ENCODE data around the gene HARS1.
"Not testable (repeated sequence)": the region's sequence is repeated elsewhere in the genome, so short reads cannot be mapped to it uniquely, and the experiment has no call there.

Gene HARS1

GRCh38 chr5:140713562-140714094 is 22.5 kb upstream of the HARS1 start:
- no peak overlapping the region for H3K9ac ChIP-seq (ENCODE audit: low read depth in 1 of 2, low read length in 2 of 2)
- H3K9me3 ChIP-seq (ENCODE audit: control insufficient read depth in 1 of 2, low read length in 2 of 2), result no peaks in the 10 kb centered on the region
- peaks cover 0 to 12% of the 10 kb centered on the region in 2 donors for H3K4me1 ChIP-seq (ENCODE audit: control insufficient read depth in 1 of 2, insufficient read depth in 2 of 2, low read length in 2 of 2)
- no peaks in the 10 kb centered on the region for H3K27me3 ChIP-seq (ENCODE audit: control insufficient read depth in 1 of 2, insufficient read depth in 2 of 2, low read length in 2 of 2)
- no peak overlapping the region for H3K4me3 ChIP-seq (ENCODE audit: low read depth in 1 of 2, low read length in 2 of 2)
- no peaks in the 10 kb centered on the region for H3K36me3 ChIP-seq (ENCODE audit: control insufficient read depth in 1 of 2, insufficient read depth in 2 of 2, low read length in 2 of 2)
- H3K27ac ChIP-seq (ENCODE audit: low read depth, low read length), result no peak overlapping the region

- Histone ChIP-seq H3K36me3 (ENCODE audit: control insufficient read depth in 1 of 2, insufficient read depth in 2 of 2, low read length in 2 of 2) (peaks cover 0 to 3% of the 10 kb centered on the region in 2 donors), H3K9me3 (ENCODE audit: control insufficient read depth in 1 of 2, low read length in 2 of 2) (no peaks in the 10 kb centered on the region), H3K9ac (ENCODE audit: low read depth in 1 of 2, low read length in 2 of 2) (no peak overlapping the region), H3K4me1 (ENCODE audit: control insufficient read depth in 1 of 2, insufficient read depth in 2 of 2, low read length in 2 of 2) (peaks cover 0 to 12% of the 10 kb centered on the region in 2 donors), H3K27ac (ENCODE audit: low read depth, low read length) (no peak overlapping the region), H3K27me3 (ENCODE audit: control insufficient read depth in 1 of 2, insufficient read depth in 2 of 2, low read length in 2 of 2) (no peaks in the 10 kb centered on the region), H3K4me3 (ENCODE audit: low read depth in 1 of 2, low read length in 2 of 2) (peak overlapping the region; percentile 70 to 100)
Observed at GRCh38 chr5:140711794-140712193, 20.6 kb upstream of the HARS1 start.

GRCh38 chr5:140710899-140711552 is 19.9 kb upstream of the HARS1 start:
- Histone ChIP-seq H3K4me1 (ENCODE audit: control insufficient read depth in 1 of 2, insufficient read depth in 2 of 2, low read length in 2 of 2) (peaks cover 0 to 12% of the 10 kb centered on the region in 2 donors), H3K36me3 (ENCODE audit: control insufficient read depth in 1 of 2, insufficient read depth in 2 of 2, low read length in 2 of 2) (peaks cover 2 to 9% of the 10 kb centered on the region in 2 donors), H3K9ac (ENCODE audit: low read depth in 1 of 2, low read length in 2 of 2) (peak overlapping the region; percentile 54 to 88), H3K4me3 (ENCODE audit: low read depth in 1 of 2, low read length in 2 of 2) (peak overlapping the region; percentile 70 to 100), H3K27ac (ENCODE audit: low read depth, low read length) (peak overlapping the region; percentile 60), H3K9me3 (ENCODE audit: control insufficient read depth in 1 of 2, low read length in 2 of 2) (no peaks in the 10 kb centered on the region), H3K27me3 (ENCODE audit: control insufficient read depth in 1 of 2, insufficient read depth in 2 of 2, low read length in 2 of 2) (no peaks in the 10 kb centered on the region)

- not testable (repeated sequence) for H3K27ac ChIP-seq (ENCODE audit: low read depth, low read length); H3K9ac ChIP-seq (ENCODE audit: low read depth in 1 of 2, low read length in 2 of 2); H3K4me3 ChIP-seq (ENCODE audit: low read depth in 1 of 2, low read length in 2 of 2); H3K27me3 ChIP-seq (ENCODE audit: control insufficient read depth in 1 of 2, insufficient read depth in 2 of 2, low read length in 2 of 2); H3K9me3 ChIP-seq (ENCODE audit: control insufficient read depth in 1 of 2, low read length in 2 of 2)
- Histone ChIP-seq H3K36me3 (ENCODE audit: control insufficient read depth in 1 of 2, insufficient read depth in 2 of 2, low read length in 2 of 2) (peaks cover 19 to 32% of the 10 kb centered on the region in 2 donors), H3K4me1 (ENCODE audit: control insufficient read depth in 1 of 2, insufficient read depth in 2 of 2, low read length in 2 of 2) (peaks cover 0 to 12% of the 10 kb centered on the region in 2 donors)
Observed at GRCh38 chr5:140708787-140709186, 17.6 kb upstream of the HARS1 start.

GRCh38 chr5:140707812-140708211 is 16.6 kb upstream of the HARS1 start:
- H3K4me1 ChIP-seq (ENCODE audit: control insufficient read depth in 1 of 2, insufficient read depth in 2 of 2, low read length in 2 of 2), result peaks cover 0 to 12% of the 10 kb centered on the region in 2 donors
- H3K9me3 ChIP-seq (ENCODE audit: control insufficient read depth in 1 of 2, low read length in 2 of 2), result no peaks in the 10 kb centered on the region
- no peak overlapping the region for H3K9ac ChIP-seq (ENCODE audit: low read depth in 1 of 2, low read length in 2 of 2)
- H3K27me3 ChIP-seq (ENCODE audit: control insufficient read depth in 1 of 2, insufficient read depth in 2 of 2, low read length in 2 of 2), result no peaks in the 10 kb centered on the region
- no peak overlapping the region for H3K4me3 ChIP-seq (ENCODE audit: low read depth in 1 of 2, low read length in 2 of 2)
- no peak overlapping the region for H3K27ac ChIP-seq (ENCODE audit: low read depth, low read length)
- peaks cover 25 to 40% of the 10 kb centered on the region in 2 donors for H3K36me3 ChIP-seq (ENCODE audit: control insufficient read depth in 1 of 2, insufficient read depth in 2 of 2, low read length in 2 of 2)

- peak within 1 kb of the TSS; percentile 74 to 94 for H3K9ac ChIP-seq (ENCODE audit: low read depth in 1 of 2, low read length in 2 of 2)
- H3K36me3 ChIP-seq (ENCODE audit: control insufficient read depth in 1 of 2, insufficient read depth in 2 of 2, low read length in 2 of 2), result peaks cover 55 to 74% of the 10 kb centered on the region in 2 donors
- peaks cover 14 to 17% of the 10 kb centered on the region in 2 donors for H3K4me1 ChIP-seq (ENCODE audit: control insufficient read depth in 1 of 2, insufficient read depth in 2 of 2, low read length in 2 of 2)
- H3K9me3 ChIP-seq (ENCODE audit: control insufficient read depth in 1 of 2, low read length in 2 of 2), result no peaks in the 10 kb centered on the region
- H3K27ac ChIP-seq (ENCODE audit: low read depth, low read length), result no peak within 1 kb of the TSS
- H3K4me3 ChIP-seq (ENCODE audit: low read depth in 1 of 2, low read length in 2 of 2), result peak within 1 kb of the TSS; percentile 87 to 99
- H3K27me3 ChIP-seq (ENCODE audit: control insufficient read depth in 1 of 2, insufficient read depth in 2 of 2, low read length in 2 of 2), result no peaks in the 10 kb centered on the region
Observed at GRCh38 chr5:140700177-140701144, 9.3 kb upstream of the HARS1 start, which contains the start of gene ZMAT2. Gene ZMAT2, plus strand, starts transcription at chr5:140700447. Its CDS starts 14 bp downstream, at chr5:140700461.

- Histone ChIP-seq H3K9me3 (ENCODE audit: control insufficient read depth in 1 of 2, low read length in 2 of 2) (no peaks in the 10 kb centered on the region), H3K4me1 (ENCODE audit: control insufficient read depth in 1 of 2, insufficient read depth in 2 of 2, low read length in 2 of 2) (peaks cover 17 to 23% of the 10 kb centered on the region in 2 donors), H3K27ac (ENCODE audit: low read depth, low read length) (no peak overlapping the region), H3K4me3 (ENCODE audit: low read depth in 1 of 2, low read length in 2 of 2) (no peak overlapping the region), H3K36me3 (ENCODE audit: control insufficient read depth in 1 of 2, insufficient read depth in 2 of 2, low read length in 2 of 2) (peaks cover 47 to 62% of the 10 kb centered on the region in 2 donors), H3K27me3 (ENCODE audit: control insufficient read depth in 1 of 2, insufficient read depth in 2 of 2, low read length in 2 of 2) (no peaks in the 10 kb centered on the region), H3K9ac (ENCODE audit: low read depth in 1 of 2, low read length in 2 of 2) (no peak overlapping the region)
Observed at GRCh38 chr5:140696891-140697492, 5.8 kb upstream of the HARS1 start.

GRCh38 chr5:140694276-140694675 is 3.1 kb upstream of the HARS1 start:
- no peak overlapping the region for H3K27ac ChIP-seq (ENCODE audit: low read depth, low read length)
- peaks cover 51 to 58% of the 10 kb centered on the region in 2 donors for H3K36me3 ChIP-seq (ENCODE audit: control insufficient read depth in 1 of 2, insufficient read depth in 2 of 2, low read length in 2 of 2)
- H3K27me3 ChIP-seq (ENCODE audit: control insufficient read depth in 1 of 2, insufficient read depth in 2 of 2, low read length in 2 of 2), result no peaks in the 10 kb centered on the region
- H3K9ac ChIP-seq (ENCODE audit: low read depth in 1 of 2, low read length in 2 of 2), result no peak overlapping the region
- H3K4me3 ChIP-seq (ENCODE audit: low read depth in 1 of 2, low read length in 2 of 2), result no peak overlapping the region
- H3K9me3 ChIP-seq (ENCODE audit: control insufficient read depth in 1 of 2, low read length in 2 of 2), result no peaks in the 10 kb centered on the region
- H3K4me1 ChIP-seq (ENCODE audit: control insufficient read depth in 1 of 2, insufficient read depth in 2 of 2, low read length in 2 of 2), result peaks cover 13 to 22% of the 10 kb centered on the region in 2 donors

- Histone ChIP-seq H3K9me3 (ENCODE audit: control insufficient read depth in 1 of 2, low read length in 2 of 2) (no peaks in the 10 kb centered on the region), H3K4me1 (ENCODE audit: control insufficient read depth in 1 of 2, insufficient read depth in 2 of 2, low read length in 2 of 2) (peaks cover 13 to 22% of the 10 kb centered on the region in 2 donors), H3K9ac (ENCODE audit: low read depth in 1 of 2, low read length in 2 of 2) (peak overlapping the region; percentile 71 to 88), H3K27ac (ENCODE audit: low read depth, low read length) (peak overlapping the region; percentile 4), H3K36me3 (ENCODE audit: control insufficient read depth in 1 of 2, insufficient read depth in 2 of 2, low read length in 2 of 2) (peaks cover 17 to 33% of the 10 kb centered on the region in 2 donors), H3K27me3 (ENCODE audit: control insufficient read depth in 1 of 2, insufficient read depth in 2 of 2, low read length in 2 of 2) (no peaks in the 10 kb centered on the region), H3K4me3 (ENCODE audit: low read depth in 1 of 2, low read length in 2 of 2) (peak overlapping the region; percentile 93 to 94)
Observed at GRCh38 chr5:140690376-140690932, 716 bp downstream of the HARS1 start.
